Stimulated activated CD8-positive, alpha-beta memory T cell treated with anti-CD3 and anti-CD28 coated beads, Interleukin-12 subunit alpha, Interleukin-12 subunit beta, amount 100 ng/mL, for 24 hours (primary cell): ENCODE measurements around the gene NDFIP1.

Experiments used
- DNase-seq: peaks from one replicate; pipeline ENCODE4 v3.0.0-alpha.2; 2020; ENCODE audit errors: extremely low read depth

The NDFIP1 gene

GRCh38 chr5:142091922-142092321 lies 16.7 kb upstream of the NDFIP1 start:
- DNase-seq: no peak

DNA sequence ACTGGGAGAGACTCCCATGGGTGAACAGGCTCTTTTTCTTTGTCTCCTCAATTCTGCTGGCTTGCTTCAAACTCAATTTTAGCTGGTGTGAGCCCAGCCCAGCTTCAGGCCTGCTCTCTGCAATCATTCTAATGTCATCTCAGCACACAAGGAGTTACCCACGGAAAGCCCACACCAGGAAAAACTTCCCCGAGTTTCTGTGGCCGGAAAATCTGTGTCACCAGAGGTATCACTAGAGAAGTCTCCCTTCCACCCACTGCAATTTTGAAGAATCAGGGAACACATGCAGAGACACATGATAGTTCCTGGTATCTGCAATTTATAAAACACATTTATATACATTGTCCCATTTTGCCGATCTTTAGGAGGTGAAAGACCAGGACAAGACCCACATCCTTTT lies 13.5 kb upstream of the NDFIP1 start:
- DNase-seq: no peak

- no peak for DNase-seq
Measured at GRCh38 chr5:142095651-142096330, 12.8 kb upstream of the NDFIP1 start.

- no peak for DNase-seq
Measured at GRCh38 chr5:142096382-142096781, 12.2 kb upstream of the NDFIP1 start.

DNA sequence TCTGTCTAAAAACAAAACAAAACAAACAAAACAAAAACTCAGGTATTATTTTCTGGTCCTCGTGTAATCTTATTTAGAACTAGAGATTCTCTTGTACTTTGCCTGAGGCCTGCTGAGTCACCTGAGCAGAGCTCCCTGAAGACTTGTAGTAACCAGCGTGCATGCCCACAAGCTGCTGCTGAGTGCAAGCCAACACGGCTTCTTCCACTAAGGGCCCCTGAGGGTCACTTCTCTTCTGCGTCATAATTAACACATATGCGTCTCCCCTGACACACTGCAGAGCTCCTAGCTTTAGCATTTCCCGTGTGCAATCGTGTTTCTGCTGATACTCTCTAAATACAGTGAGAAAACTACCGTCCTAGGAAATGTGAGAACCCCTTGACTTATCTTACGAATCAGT lies 10.9 kb upstream of the NDFIP1 start:
- no peak for DNase-seq

DNA sequence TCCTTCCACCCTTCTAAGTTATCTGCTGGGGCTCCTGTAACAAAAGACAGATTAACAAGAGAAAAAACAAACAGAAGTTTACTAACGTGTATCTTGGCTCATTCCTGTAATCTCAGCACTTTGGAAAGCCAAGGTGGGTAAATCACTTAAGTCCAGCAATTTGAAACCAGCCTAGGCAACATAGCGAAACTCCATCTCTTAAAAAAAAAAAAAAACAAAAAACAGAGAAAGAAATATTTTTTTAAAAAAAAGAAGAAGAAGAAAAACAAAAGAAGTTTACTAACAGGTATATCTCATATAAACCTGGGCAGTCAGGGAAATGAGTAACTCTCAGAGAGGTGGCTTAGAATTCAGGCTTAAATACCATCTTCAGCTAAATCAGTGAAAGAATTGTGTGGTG lies 10.3 kb upstream of the NDFIP1 start:
- DNase-seq: no peak

DNA sequence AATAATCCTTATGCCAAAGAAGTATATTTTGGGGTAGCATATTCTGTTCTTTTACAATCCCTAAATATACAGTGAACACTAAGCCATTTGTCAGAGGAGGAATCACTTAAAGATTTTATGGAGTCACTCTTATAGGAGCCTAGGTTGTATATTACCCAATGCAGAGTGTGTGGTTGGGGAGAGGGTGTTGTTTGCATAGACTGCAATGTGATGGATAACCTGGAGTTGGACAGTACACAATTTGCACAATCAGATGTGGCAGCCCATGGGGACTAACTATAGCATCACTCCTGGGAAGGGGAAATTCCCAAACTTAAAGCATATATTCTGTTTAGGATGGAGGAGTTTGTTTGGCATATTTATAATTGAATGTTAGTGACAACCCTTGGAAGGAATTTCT lies 9.6 kb upstream of the NDFIP1 start:
- no peak for DNase-seq

DNA sequence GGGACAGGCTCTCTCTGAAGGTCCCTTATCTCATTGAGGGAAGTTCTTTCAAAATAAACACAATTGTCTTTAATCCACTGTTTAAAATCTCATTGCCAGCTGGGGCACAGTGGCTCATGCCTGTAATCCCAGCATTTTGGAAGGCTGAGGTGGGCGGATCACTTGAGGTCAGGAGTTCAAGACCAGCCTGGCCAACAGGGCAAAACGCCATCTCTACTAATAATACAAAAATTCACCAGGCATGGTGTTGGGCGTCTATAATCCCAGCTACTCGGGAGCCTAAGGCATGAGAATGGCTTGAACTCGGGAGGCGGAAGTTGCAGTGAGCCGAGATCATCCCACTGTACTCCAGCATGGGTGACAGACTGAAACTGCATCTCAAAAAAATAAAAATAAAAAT lies 8.3 kb upstream of the NDFIP1 start:
- no peak for DNase-seq

GRCh38 chr5:142102980-142103740 lies 5.4 kb upstream of the NDFIP1 start:
- DNase-seq: no peak

- no peak for DNase-seq
Measured at GRCh38 chr5:142104491-142104890, 4.1 kb upstream of the NDFIP1 start.

DNA sequence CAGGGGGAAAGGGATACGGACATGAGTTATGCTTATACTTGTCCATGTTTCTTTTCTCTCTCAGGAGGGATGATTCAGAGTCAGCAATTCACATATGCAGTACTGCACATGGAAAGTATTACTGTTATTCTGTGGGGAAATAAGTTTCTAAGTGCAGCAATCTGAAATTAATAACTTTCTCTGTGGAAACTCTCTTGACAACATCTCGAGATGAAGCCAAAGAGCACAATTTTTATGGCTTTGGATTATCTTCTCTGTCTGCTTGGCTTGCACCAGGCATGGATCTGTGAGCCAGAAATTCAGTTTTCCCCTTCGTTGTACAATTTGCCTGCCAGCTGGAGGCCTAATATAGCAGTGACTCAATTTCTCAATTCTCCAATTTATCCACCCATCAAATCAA lies 2.5 kb upstream of the NDFIP1 start:
- DNase-seq: no peak

DNA sequence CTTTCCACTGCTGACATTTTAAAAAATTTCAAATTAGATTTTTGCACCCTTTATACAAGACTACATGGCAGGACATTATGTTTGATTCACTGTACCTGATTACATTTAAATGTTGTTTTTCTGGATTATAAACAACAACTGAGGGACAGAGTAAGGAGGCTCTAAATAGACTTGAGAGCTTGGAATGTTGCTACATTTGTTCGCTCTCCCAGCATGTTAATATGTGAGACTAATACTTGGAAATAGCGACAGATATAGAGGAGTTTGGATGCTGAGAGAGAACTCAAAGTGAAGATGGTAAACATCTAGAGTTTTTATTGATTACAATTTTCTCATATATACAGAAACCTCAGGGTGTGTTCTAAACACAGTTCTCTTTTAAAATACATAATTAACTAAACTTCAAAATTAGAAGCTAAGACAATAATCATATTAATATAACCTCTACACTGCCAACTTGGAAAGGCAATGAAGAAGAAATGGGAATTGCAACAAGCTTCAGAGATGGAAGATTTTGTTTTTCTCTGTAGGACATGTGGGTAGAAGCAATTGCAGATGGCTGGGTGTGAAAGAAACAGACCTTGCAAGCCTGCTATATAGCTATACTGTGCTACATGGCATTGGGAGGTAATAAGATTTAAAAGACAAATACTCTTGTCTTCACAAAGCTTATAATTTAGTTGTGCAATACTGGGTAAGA lies 1.4 kb upstream of the NDFIP1 start:
- DNase-seq: no peak

- DNase-seq: no peak
Measured at GRCh38 chr5:142107736-142108431, 695 bp upstream of the NDFIP1 start.

DNA sequence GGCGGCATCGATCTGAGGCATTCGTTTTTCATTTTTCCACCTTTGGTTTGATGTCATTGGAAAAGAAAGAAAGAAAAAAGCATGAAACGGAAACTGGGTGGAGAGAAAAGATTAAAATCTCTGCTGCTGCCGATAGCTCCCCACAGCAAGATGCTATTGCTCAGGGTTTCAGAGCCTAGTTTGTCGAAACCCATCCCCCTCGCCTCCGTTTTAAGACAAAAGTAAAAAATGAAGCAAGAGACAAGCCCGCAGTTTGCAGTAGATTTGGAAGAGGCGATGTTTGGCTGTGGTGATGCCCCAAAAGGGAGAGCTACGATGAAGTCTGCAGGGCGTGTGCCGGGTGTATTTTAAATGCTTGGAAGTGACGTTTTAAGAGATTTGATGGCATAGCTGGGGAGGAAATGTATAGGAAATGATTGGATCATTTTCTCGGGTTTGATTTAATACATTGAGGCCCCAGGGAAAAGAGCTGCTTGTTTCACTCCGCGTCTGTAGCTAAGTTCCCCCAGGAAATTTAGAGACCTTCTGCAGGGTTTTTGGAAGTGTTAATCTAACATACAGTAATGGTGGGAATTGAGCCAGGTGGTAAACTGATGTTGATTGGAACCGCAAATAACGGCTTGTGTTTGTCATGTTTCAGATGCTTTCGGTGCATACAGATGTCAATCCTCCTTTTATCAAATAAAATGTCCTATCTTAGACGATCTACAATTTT lies 909 bp downstream of the NDFIP1 start:
- no peak for DNase-seq

- DNase-seq: no peak
Measured at GRCh38 chr5:142110046-142110531, 1.5 kb downstream of the NDFIP1 start.

- no peak for DNase-seq
Measured at GRCh38 chr5:142110988-142111687, 2.6 kb downstream of the NDFIP1 start.

DNA sequence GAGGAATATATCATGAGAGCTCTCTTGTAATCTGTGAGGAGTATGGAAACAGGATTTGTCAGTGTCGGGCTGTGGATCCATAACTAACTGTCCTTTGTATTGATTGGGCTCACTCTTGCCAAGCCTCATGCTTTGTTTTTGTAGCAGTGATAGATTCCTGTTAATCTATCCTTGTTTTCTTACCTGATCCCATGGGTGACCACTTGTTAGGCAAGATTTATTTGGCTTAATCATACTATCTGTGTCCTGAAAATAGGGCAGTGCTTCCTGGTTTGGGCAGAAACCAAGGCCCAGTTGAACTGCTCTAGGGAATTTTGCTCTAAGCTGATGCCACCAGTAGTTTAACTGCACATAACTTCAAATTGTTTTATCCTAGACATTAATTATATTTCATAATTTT lies 6.1 kb downstream of the NDFIP1 start:
- DNase-seq: no peak

DNA sequence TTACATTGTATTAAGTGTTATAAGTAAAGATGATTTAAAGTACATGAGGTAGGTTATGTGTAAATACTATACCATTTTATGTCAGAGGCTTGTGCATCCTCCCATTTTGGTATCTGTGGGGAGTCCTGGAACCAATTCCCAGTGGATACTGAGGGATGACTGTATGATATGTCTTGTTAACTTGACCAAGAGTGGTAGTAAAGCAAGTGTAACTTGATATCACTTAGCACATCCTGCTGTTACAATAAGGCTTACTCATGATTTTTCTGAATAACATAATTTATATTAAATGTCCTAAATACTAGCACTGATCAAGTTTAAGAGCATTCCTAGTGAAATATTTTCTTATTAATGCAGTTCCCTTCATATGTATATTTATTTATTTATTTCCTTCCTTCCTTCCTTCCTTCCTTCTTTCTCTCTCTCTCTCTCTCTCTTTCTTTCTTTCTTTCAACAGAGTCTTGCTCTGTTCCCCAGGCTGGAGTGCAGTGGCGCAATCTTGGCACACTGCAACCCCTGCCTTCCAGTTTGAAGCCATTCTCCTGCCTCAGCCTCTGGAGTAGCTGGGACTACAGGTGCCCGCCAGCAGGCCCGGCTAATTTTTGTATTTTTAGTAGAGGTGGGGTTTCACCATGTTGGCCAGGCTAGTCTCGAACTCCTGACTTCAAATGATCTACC lies 7.5 kb downstream of the NDFIP1 start:
- DNase-seq: no peak

DNA sequence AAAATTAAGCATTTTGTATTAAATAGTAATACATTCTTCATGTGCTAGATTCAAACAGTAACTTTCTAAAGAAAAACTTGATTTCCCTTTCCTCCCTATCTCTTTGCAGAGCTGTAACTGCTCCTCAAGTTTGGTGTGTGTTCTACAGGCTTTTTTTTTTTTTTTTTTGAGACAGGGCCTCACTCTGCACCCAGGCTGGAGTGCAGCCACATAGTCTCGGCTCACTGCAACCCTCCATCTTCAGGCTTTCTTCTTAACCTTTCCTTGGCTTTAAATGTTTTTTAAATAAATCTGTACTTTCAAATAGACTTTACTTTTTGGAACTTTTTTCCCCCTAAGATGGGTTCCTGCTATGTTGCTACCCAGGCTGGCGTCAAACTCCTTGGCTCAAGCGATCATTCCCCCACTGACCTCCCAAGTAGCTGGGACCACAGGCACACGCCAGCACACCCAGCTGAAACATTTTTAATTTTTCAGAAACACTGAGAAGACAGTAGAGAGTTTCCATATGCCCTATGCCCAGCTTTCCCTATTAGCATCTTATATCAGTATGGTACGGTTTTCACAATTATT lies 9.1 kb downstream of the NDFIP1 start:
- DNase-seq: no peak

GRCh38 chr5:142118155-142118686 lies 9.6 kb downstream of the NDFIP1 start:
- no peak for DNase-seq
